H1 (cell line): ENCODE data around the gene STYK1. TPM values are rescaled to one million over a fixed set of nuclear protein-coding genes. Genes with fewer than 3 reads are reported as not detected.
A peak's percentile ranks its signal among the peaks of the same experiment; 100 is the strongest.
"Not testable (repeated sequence)": the region's sequence is repeated elsewhere in the genome, so short reads cannot be mapped to it uniquely, and the experiment has no call there.

Source experiments
- CTCF ChIA-PET: fragments of 300-600 bp; sonication (Branson Sonifier 250); formaldehyde crosslinking; loops from one replicate; lab custom pipeline; 2021; ENCODE audit not compliant: partially characterized antibody; lab: Charles Lee
- POLR2A ChIA-PET: fragments of 300-600 bp; sonication (Branson Sonifier 250); formaldehyde crosslinking; loops from one replicate; lab custom pipeline; 2021; ENCODE audit warnings: inconsistent platforms; ENCODE audit not compliant: partially characterized antibody; lab: Charles Lee
- DNase-seq, 2 experiments: peaks; one replicate each; pipeline versions ENCODE4 v3.0.0 to v3.0.0-alpha.2; 2010 to 2022; ENCODE audit warnings: low spot score in 2 of 2, low read depth in 1 of 2, mixed read lengths in 1 of 2
- FAIRE-seq: peaks from 2 replicates; lab custom pipeline; 2011; peaks lifted over from hg19 to GRCh38; lab: Jason Lieb, UNC
- H2AFZ ChIP-seq: 2 replicates; pipeline ENCODE4 v1.8.1; 2012; ENCODE audit warnings: low read length, inconsistent platforms
- H2AK5ac ChIP-seq: 2 replicates; pipeline ENCODE4 v1.6.1; 2013; ENCODE audit warnings: low read depth, low read length
- H2BK120ac ChIP-seq: replicated peaks from 2 replicates; pipeline ENCODE3; 2013; ENCODE audit warnings: low read depth, low read length, inconsistent platforms
- H2BK12ac ChIP-seq: 2 replicates; pipeline ENCODE4 v1.6.1; 2013; ENCODE audit warnings: low read depth, low read length
- H2BK15ac ChIP-seq: 2 replicates; pipeline ENCODE4 v1.6.1; 2013; ENCODE audit warnings: low read length
- H2BK20ac ChIP-seq: 2 replicates; pipeline ENCODE4 v1.6.1; 2013; ENCODE audit warnings: low read length
- H2BK5ac ChIP-seq: 2 replicates; pipeline ENCODE4 v1.6.1; 2013; ENCODE audit warnings: low read depth, low read length
- H3K14ac ChIP-seq: 2 replicates; pipeline ENCODE4 v1.6.1; 2013; ENCODE audit warnings: inconsistent platforms; ENCODE audit not compliant: insufficient read length
- H3K18ac ChIP-seq: 2 replicates; pipeline ENCODE4 v1.6.1; 2013; ENCODE audit warnings: low read length; ENCODE audit errors: extremely low read depth
- H3K23ac ChIP-seq: 2 replicates; pipeline ENCODE4 v1.6.1; 2013; ENCODE audit warnings: inconsistent platforms; ENCODE audit not compliant: insufficient read length
- H3K23me2 ChIP-seq: 2 replicates; pipeline ENCODE4 v1.6.1; 2013; ENCODE audit warnings: low read depth, low read length
- H3K27ac ChIP-seq: 2 replicates; pipeline ENCODE4 v1.6.1; 2011; ENCODE audit warnings: low read depth, low read length, inconsistent platforms
- H3K27me3 ChIP-seq, 4 experiments: replicated peaks in 1 of 4; 1 replicate in 1 of 4; 2 replicates in 3 of 4; pipeline versions ENCODE4 v1.6.1 to v1.8.1; 2011 to 2013; ENCODE audit warnings: low read length in 3 of 4, mild to moderate bottlenecking in 3 of 4, inconsistent platforms in 2 of 4, mixed read lengths in 2 of 4, moderate library complexity in 1 of 4; ENCODE audit not compliant: control insufficient read depth in 3 of 4, insufficient read depth in 3 of 4; ENCODE audit errors: extremely low read depth in 1 of 4
- H3K36me3 ChIP-seq, 4 experiments: 2 replicates each; pipeline versions ENCODE4 v1.6.1 to v1.8.1; 2011 to 2013; ENCODE audit warnings: mild to moderate bottlenecking in 4 of 4, low read length in 3 of 4, moderate library complexity in 2 of 4, control low read depth in 1 of 4, inconsistent platforms in 1 of 4; ENCODE audit not compliant: insufficient read depth in 4 of 4, control insufficient read depth in 2 of 4
- H3K4ac ChIP-seq: replicated peaks from 2 replicates; pipeline ENCODE3; 2013; ENCODE audit warnings: low read length, low read depth, mixed read lengths, inconsistent platforms; ENCODE audit not compliant: insufficient read length
- H3K4me1 ChIP-seq, 4 experiments: replicated peaks in 1 of 4; 1 replicate in 1 of 4; 2 replicates in 3 of 4; pipeline versions ENCODE4 v1.6.1 to v1.8.1; 2011 to 2013; ENCODE audit warnings: low read length in 3 of 4, inconsistent platforms in 2 of 4, mixed read lengths in 1 of 4; ENCODE audit not compliant: insufficient read depth in 4 of 4, control insufficient read depth in 3 of 4
- H3K4me2 ChIP-seq, 2 experiments: 2 replicates each; pipeline versions ENCODE4 v1.6.1 to v1.8.1; 2011 to 2013; ENCODE audit warnings: low read depth in 2 of 2, low read length in 2 of 2, control low read depth in 1 of 2, inconsistent platforms in 1 of 2, mild to moderate bottlenecking in 1 of 2; ENCODE audit not compliant: insufficient read depth in 1 of 2
- H3K4me3 ChIP-seq, 4 experiments: fragments of 200-600, 300-600 bp in 1 of 4; sonication (generic), shearing (Covaris generic), sonication (Bioruptor Twin) in 1 of 4; 2 replicates each; pipeline versions ENCODE4 v1.5.1 to v1.8.1; 2011 to 2016; ENCODE audit warnings: low read length in 4 of 4, low read depth in 3 of 4, control low read depth in 2 of 4, inconsistent platforms in 2 of 4, mild to moderate bottlenecking in 2 of 4, mixed read lengths in 1 of 4, moderate library complexity in 1 of 4; ENCODE audit not compliant: insufficient read depth in 2 of 4; ENCODE audit errors: extremely low read depth in 1 of 4
- H3K56ac ChIP-seq: replicated peaks from 2 replicates; pipeline ENCODE3; 2013; ENCODE audit warnings: low read depth, mild to moderate bottlenecking, mixed read lengths, low read length, inconsistent platforms; ENCODE audit not compliant: insufficient read length
- H3K79me1 ChIP-seq: 2 replicates; pipeline ENCODE4 v1.6.1; 2013; ENCODE audit warnings: low read depth, low read length, control low read depth
- H3K79me2 ChIP-seq, 2 experiments: 2 replicates each; pipeline versions ENCODE4 v1.6.1 to v1.8.1; 2012 to 2013; ENCODE audit warnings: low read length in 2 of 2, mild to moderate bottlenecking in 2 of 2, inconsistent platforms in 1 of 2; ENCODE audit not compliant: insufficient read depth in 2 of 2, control insufficient read depth in 1 of 2
- H3K9ac ChIP-seq, 4 experiments: replicated peaks in 1 of 4; 1 replicate in 1 of 4; 2 replicates in 3 of 4; pipeline versions ENCODE4 v1.6.1 to v1.8.1; 2011 to 2013; ENCODE audit warnings: low read depth in 3 of 4, low read length in 3 of 4, control low read depth in 2 of 4, mild to moderate bottlenecking in 2 of 4, moderate library complexity in 2 of 4, inconsistent platforms in 1 of 4; ENCODE audit errors: extremely low read depth in 1 of 4
- H3K9me3 ChIP-seq, 2 experiments: 2 replicates each; pipeline versions ENCODE4 v1.6.1 to v1.8.1; 2012 to 2013; ENCODE audit warnings: mild to moderate bottlenecking in 2 of 2, moderate library complexity in 2 of 2, control low read depth in 1 of 2, inconsistent platforms in 1 of 2, low read depth in 1 of 2, low read length in 1 of 2, mixed read lengths in 1 of 2; ENCODE audit not compliant: insufficient read depth in 2 of 2
- H4K20me1 ChIP-seq, 2 experiments: replicated peaks in 1 of 2; 2 replicates each; pipeline versions ENCODE3 to v1.8.1; 2011 to 2013; ENCODE audit warnings: inconsistent platforms in 2 of 2, low read length in 2 of 2, mild to moderate bottlenecking in 1 of 2; ENCODE audit not compliant: insufficient read depth in 2 of 2, control insufficient read depth in 1 of 2
- H4K5ac ChIP-seq: 2 replicates; pipeline ENCODE4 v1.6.1; 2013; ENCODE audit warnings: low read length, low read depth, mixed read lengths, inconsistent platforms; ENCODE audit not compliant: insufficient read length
- H4K8ac ChIP-seq: 2 replicates; pipeline ENCODE4 v1.8.0; 2013; ENCODE audit warnings: mild to moderate bottlenecking, moderate library complexity, low read length, inconsistent platforms; ENCODE audit not compliant: insufficient read depth; ENCODE audit errors: extremely low read depth
- H4K91ac ChIP-seq: replicated peaks from 2 replicates; pipeline ENCODE3; 2013; ENCODE audit warnings: low read length, mixed read lengths, inconsistent platforms; ENCODE audit not compliant: insufficient read length
- CEBPB ChIP-seq: IDR thresholded peaks from 2 replicates; pipeline ENCODE4 v1.6.1; 2012; ENCODE audit warnings: low read depth, low read length
- POLR2A ChIP-seq, 2 experiments: IDR thresholded peaks; 1 replicate in 1 of 2; 2 replicates in 1 of 2; pipeline ENCODE4 v1.6.1; 2011; ENCODE audit warnings: low read depth in 2 of 2, low read length in 2 of 2, mild to moderate bottlenecking in 2 of 2; ENCODE audit errors: control extremely low read depth in 1 of 2
- RAD21 ChIP-seq, 2 experiments: IDR thresholded peaks in 1 of 2; conservative IDR thresholded peaks in 1 of 2; 2 replicates each; pipeline ENCODE4 v1.6.1; 2011; ENCODE audit warnings: low read depth in 2 of 2, low read length in 2 of 2, improper control_type of control experiment in 1 of 2, inconsistent platforms in 1 of 2, mild to moderate bottlenecking in 1 of 2, moderate library complexity in 1 of 2
- WGBS, 2 experiments: shearing (Covaris generic) in 1 of 2; methylation state at CpG; one replicate each; pipeline versions ENCODE4 v1.1.6 to v1.1.7; 2013 to 2015; ENCODE audit warnings: low lambda C conversion rate in 2 of 2, mixed read lengths in 2 of 2, inconsistent platforms in 1 of 2, low coverage in 1 of 2, missing lambda C conversion rate in 1 of 2; ENCODE audit not compliant: insufficient replicate concordance in 2 of 2, insufficient coverage in 1 of 2, insufficient read length in 1 of 2; ENCODE audit errors: extremely low coverage in 1 of 2, missing lambda C conversion rate in 1 of 2; 5-methylcytosine and 5-hydroxymethylcytosine counted together
- polyA plus RNA-seq, 7 experiments: library from polyadenylated mRNA; depleted of rRNA in 3 of 7; stranded (reverse) in 5 of 7; unstranded in 2 of 7; fragments of >200 nt in 5 of 7; fragments of 200-250 nt in 2 of 7; gene quantifications; 1 replicate in 5 of 7; 2 replicates in 1 of 7; 4 replicates in 1 of 7; pipeline versions ENCODE4 v1.2.1 to v1.2.3, GENCODE V29; 2011 to 2013; ENCODE audit warnings: missing spikeins in 2 of 7, mixed read lengths in 2 of 7
- total RNA-seq: library from RNA; stranded (reverse); fragmentation: NEBNext Ultra II Directional; extraction: Animal tissue kit (Norgen Biotek cat#: 25700); gene quantifications from 2 replicates; pipeline ENCODE4 v1.2.1, GENCODE V29; 2021

STYK1 gene
- total and polyA plus RNA-seq, 2 of the 8 experiments (the other 6 are each of a cell fraction or from before 2014, with no cell fraction given), result 0.38 to 1.1 TPM

- H3K9me3 ChIP-seq, result peaks cover 13 to 20% of the 10 kb centered on the region in 2 experiments; a peak in 3 of 4 replicates
- no peak for FAIRE-seq
- POLR2A ChIA-PET, result no interaction called here
Observed at GRCh38 chr12:10652192-10652591, 21.7 kb downstream of the STYK1 start.

GRCh38 chr12:10646576-10646975 lies 27.3 kb downstream of the STYK1 start:
- H2AK5ac ChIP-seq, H4K91ac ChIP-seq, H2BK12ac ChIP-seq, H3K4me1 ChIP-seq, H4K8ac ChIP-seq, H3K4me2 ChIP-seq, H2BK20ac ChIP-seq, H3K14ac ChIP-seq, H3K36me3 ChIP-seq, H2BK15ac ChIP-seq, H4K5ac ChIP-seq, H2BK5ac ChIP-seq, H3K27me3 ChIP-seq, H3K4ac ChIP-seq, H4K20me1 ChIP-seq, H3K79me2 ChIP-seq, H3K9ac ChIP-seq, H2BK120ac ChIP-seq, H3K18ac ChIP-seq, H2AFZ ChIP-seq, H3K23ac ChIP-seq, H3K56ac ChIP-seq, DNase-seq, H3K27ac ChIP-seq, H3K4me3 ChIP-seq, H3K79me1 ChIP-seq, FAIRE-seq, H3K23me2 ChIP-seq: not testable (repeated sequence)
- ChIA-PET CTCF (interaction anchor here (0.8 to 1.0 kb wide), 3 partner anchors 11 to 22 kb away, joined by 3 to 4 read pairs (median 3); no protein-coding TSS in a partner anchor), POLR2A (interaction anchor here (1.2 kb wide), 1 partner anchor 33 kb away, joined by 3 read pairs; the partner anchor contains the start of gene MAGOHB)
- H3K9me3 ChIP-seq, result peaks cover 28% of the 10 kb centered on the region in 2 experiments

More at GRCh38 chr12:10652192-10652591, 21.7 kb downstream of the STYK1 start:
- H4K20me1 ChIP-seq, result no peaks in the 10 kb centered on the region
- no peaks in the 10 kb centered on the region; a peak in 1 of 8 replicates for H3K36me3 ChIP-seq
- WGBS, 2 experiments, result 95% methylated on average over 3 of the region's 3 CpGs; no CpG with 5 or more reads in 1 of the 2 experiments
- no peak for DNase-seq
- H3K23me2 ChIP-seq, result no peaks in the 10 kb centered on the region
- no peak overlapping the region for H3K4me3 ChIP-seq
- no peak overlapping the region for H2AFZ ChIP-seq
- H2BK15ac ChIP-seq, result no peak overlapping the region
- no peak overlapping the region for H4K8ac ChIP-seq
- TF ChIP-seq RAD21 (IDR thresholded peaks at IDR 0.05 in 1 of 2, conservative IDR thresholded peaks at IDR 0.05 in 1 of 2; ENCODE audit: low read depth in 2 of 2, low read length in 2 of 2), result no peak
- peak; percentile 83; the same call in 1 of the 2 replicates for TF ChIP-seq CEBPB
- TF ChIP-seq POLR2A (IDR thresholded peaks at IDR 0.05; ENCODE audit: control extremely low read depth in 1 of 2, low read depth in 2 of 2, low read length in 2 of 2), result no peak
- no peak overlapping the region for H2BK20ac ChIP-seq
- H3K79me2 ChIP-seq, result no peaks in the 10 kb centered on the region
- no peak overlapping the region for H4K5ac ChIP-seq
- H2BK120ac ChIP-seq, result no peak overlapping the region
- H4K91ac ChIP-seq, result no peak overlapping the region
- no peak overlapping the region for H3K4me2 ChIP-seq
- no peak overlapping the region for H3K14ac ChIP-seq
- no peaks in the 10 kb centered on the region for H3K4me1 ChIP-seq
- H3K23ac ChIP-seq, result no peak overlapping the region
- no peak overlapping the region for H2BK5ac ChIP-seq
- no peak overlapping the region for H3K4ac ChIP-seq
- no peak overlapping the region for H3K18ac ChIP-seq
- H3K27ac ChIP-seq, result no peak overlapping the region
- H3K9ac ChIP-seq, result no peak overlapping the region
- H3K27me3 ChIP-seq, result no peaks in the 10 kb centered on the region
- H2AK5ac ChIP-seq, result no peak overlapping the region
- H3K79me1 ChIP-seq, result no peaks in the 10 kb centered on the region
- CTCF ChIA-PET, result no interaction called here
- no peak overlapping the region for H3K56ac ChIP-seq
- H2BK12ac ChIP-seq, result no peak overlapping the region
